Measurements from ENCODE around the gene NOP56.
A peak's percentile ranks its signal among the peaks of the same experiment; 100 is the strongest.

NOP56 gene, protein sequence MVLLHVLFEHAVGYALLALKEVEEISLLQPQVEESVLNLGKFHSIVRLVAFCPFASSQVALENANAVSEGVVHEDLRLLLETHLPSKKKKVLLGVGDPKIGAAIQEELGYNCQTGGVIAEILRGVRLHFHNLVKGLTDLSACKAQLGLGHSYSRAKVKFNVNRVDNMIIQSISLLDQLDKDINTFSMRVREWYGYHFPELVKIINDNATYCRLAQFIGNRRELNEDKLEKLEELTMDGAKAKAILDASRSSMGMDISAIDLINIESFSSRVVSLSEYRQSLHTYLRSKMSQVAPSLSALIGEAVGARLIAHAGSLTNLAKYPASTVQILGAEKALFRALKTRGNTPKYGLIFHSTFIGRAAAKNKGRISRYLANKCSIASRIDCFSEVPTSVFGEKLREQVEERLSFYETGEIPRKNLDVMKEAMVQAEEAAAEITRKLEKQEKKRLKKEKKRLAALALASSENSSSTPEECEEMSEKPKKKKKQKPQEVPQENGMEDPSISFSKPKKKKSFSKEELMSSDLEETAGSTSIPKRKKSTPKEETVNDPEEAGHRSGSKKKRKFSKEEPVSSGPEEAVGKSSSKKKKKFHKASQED

DNA sequence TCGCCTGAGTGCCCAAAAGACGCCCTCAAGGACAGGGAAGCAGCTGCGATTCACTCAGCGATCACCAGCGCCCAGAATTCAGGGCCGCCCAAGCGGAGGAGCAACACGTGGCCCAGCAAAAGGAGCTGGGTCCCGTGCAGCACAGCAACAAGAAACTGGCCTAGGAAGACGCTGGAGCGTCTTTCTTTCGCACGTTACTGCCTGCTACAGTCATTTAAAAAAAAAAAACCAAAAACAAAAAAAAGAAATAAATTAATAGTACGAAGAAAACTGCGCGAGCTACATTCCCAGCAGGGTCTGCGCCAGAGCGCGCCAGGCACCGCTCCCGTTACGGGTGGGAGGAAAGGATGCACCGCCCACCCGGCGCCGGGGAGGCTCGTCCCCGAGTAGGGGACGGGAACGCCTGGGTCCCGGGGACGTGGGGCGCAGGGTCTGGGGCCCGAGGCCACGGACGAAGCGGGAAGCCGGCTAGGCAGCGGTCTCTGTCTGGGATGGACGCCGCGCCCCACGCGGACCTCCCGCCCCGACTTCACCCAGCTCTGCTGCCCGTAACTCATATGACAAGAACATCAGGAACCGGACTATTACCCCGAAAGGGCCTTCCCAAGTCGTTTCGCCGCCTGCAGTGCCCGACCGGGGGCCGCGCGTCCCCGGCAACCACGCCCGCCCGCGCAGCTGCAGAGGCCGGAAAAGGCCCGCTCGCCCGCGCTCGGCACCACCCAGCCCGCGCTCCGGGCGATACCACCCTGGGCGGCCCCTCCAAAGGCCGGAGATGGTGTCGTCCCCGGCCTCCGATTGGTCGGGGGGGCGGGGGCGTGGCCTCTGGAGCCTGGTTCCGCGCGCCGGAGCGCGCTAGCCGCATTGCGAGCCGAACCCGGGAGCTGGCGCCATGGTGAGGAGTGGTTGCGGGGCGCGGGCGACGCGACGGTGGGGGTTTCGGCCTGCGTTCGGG, at the start of gene NOP56:
NOP56 (plus strand) TSS at position 861 of the 952 bp plus-strand sequence; CDS start at position 890, 29 bp downstream.
- peak; percentile 91 for DNase-seq

DNA sequence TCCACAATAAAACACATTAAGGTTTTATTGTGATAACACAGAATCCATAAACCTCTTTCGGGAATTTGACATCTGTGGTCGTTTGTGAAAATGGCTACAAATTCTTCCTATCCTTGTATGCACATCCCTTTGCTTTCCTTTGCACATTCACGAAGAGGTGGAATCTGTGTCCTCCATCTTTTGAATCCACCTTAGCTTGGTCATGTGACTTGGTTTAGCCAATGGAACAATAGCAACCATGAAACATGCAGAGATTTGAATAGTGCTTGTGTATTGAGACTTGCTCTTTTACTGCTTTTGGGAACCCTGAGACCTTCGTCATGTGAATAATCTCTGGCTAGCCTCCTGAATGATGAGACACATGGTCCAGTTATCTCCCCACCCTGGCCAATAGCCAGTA, 49.7 kb upstream of the NOP56 start:
- no peak for DNase-seq

DNA sequence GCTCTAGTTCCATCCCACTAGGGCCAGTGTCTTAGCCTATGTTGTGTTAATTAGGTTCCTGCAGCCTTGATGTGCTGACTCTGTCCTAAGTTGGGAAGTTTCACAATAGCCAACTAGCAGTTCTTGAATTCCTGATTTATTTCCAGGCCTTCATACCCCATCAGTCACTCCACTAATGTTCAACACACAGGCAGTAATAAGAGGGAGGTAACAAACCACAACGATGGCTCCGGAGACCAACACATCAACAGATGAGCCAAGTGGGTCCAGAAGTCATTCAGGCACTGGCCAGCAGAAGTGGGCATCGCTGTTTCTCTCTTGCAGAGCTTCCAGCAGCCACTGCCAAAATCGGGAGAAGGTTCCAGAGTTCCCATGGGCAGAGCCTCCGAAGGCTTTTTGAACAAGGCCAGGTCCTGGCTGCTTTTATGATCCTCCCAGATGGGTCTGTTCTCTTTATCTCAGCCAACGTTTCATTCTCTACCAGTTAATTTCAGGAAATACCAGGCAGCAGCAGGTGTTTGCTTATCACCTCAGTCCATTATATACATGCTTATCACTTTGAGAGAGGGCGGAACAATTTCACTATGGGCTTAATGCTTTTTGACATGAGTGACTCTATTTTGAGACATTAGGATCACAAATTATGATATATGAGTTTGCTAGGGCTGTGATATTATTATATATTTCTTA, 48.5 kb upstream of the NOP56 start:
- DNase-seq, result no peak

DNA sequence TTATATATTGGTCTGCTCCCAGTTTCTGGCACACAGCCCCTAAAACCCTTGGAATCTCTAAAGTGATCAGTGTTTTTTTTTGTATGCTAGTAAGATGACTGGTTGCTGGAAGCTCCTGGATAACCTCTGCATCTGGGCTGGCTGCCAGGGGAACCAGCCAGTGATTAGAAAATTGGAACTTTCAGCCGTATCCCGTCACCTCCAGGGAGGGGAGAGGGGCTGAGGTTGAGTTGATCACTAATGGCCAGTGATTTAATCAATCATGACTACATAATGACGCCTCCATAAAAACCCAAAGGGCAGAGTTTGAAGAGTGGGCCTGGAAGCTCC, 48.0 kb upstream of the NOP56 start:
- no peak for DNase-seq

DNA sequence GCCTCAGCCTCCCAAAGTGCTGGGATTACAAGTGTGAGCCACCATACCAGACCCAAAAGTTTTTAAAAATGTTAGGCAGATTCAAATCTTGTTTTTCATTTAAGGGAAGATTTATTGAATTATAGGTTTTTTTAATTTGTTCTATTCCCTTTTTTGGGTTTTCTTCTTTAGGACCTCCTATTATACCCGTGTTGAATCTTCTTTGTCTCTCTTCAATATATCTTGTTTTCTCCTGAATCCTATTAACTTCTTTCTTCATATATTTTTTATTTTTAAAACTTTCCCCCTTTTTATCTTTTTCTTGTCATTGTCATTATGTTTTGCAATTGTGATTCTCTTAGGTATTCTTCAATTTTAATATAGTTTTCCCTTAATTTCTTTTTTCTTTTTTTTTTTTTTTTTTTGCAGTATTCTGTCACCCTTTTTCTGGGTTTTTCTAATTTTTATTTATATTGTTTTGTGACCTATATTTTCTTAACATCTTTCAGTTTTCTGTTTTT, 45.9 kb upstream of the NOP56 start:
- no peak for DNase-seq

DNA sequence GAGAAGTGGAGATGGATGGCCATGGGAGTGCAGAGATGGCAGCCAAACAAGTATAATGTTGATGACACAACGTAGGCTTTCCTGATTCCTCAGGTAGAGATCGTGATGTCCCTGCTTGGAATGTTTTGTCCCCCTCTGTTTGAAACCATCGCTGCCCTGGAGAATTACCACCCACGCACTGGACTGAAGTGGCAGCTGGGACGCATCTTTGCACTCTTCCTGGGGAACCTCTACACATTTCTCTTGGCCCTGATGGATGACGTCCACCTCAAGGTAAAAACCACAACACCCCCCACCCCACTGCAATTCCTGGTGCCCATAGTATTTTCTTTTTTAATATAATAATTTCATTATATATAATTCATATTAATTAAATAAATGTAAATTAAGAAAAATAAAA, 42.1 kb upstream of the NOP56 start:
- DNase-seq, result no peak

DNA sequence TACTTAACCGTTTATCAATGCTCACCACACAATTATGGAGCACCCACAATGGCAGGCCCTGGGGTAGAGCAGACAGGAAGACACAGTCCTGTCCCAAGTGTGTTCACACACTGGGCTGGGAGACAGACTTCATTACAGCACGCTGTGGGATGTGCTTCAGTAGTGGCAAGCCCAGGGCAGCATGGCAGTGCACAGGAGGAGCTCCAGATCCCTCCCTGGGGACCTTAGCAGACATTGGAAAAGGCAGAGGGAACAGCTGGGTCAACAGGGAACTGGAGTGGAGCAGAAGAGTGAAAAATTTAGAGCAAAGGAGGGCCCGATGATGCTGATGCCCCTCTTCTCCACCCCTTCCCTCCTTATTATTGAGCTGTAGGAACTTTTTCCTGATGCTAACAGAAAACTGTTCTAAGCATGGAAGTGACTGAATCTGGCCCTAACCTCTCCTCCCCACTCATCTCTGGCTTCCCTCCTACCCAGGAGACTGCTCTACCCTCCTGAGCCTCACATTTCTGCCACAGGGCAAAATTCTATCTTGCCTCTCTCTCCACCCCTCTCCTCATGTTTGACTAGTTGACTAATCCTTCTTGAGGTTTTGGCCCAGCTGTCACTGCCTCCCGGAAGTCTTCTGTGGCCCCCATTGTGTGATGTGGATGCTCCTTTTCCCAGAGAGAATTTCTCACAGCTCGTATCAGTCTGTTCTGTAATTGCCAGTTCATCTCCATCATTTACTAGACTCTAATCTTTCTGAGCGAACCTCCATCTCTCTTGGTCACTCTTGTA, 41.3 kb upstream of the NOP56 start:
- DNase-seq, result no peak

DNA sequence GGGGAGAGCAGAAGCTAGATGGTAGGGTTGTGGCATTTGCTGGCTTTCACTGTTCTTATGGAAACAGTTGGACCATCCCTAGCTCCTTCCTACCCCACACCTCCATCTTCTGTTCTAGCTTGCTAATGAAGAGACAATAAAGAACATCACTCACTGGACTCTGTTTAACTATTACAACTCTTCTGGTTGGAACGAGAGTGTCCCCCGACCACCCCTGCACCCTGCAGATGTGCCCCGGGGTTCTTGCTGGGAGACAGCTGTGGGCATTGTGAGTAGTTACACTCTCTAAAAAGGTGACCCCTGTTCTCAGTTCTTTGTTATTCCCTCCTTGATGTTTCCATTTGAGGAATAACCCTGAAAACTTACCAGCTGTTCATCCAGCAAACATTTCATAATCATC, 40.4 kb upstream of the NOP56 start:
- DNase-seq, result no peak

DNA sequence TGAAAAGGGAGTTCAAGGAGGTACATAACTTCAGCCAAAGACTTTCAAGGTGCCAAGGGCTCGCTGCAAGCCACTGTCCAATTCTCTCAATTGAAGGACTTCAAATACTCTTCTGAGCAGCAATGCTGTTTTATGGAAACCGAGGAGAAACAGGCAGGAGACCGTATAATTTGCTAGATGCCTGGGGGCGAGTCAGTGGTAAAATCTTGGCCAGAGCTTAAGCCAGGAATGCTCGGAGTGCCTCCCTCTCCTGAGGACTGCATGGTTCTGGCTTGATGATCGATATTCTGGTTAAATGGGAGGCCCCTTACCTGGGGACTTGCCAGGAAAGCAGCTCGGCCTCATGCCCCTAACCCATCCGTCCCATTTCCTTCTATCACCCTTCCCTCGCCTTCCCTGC, 35.8 kb upstream of the NOP56 start:
- no peak for DNase-seq

DNA sequence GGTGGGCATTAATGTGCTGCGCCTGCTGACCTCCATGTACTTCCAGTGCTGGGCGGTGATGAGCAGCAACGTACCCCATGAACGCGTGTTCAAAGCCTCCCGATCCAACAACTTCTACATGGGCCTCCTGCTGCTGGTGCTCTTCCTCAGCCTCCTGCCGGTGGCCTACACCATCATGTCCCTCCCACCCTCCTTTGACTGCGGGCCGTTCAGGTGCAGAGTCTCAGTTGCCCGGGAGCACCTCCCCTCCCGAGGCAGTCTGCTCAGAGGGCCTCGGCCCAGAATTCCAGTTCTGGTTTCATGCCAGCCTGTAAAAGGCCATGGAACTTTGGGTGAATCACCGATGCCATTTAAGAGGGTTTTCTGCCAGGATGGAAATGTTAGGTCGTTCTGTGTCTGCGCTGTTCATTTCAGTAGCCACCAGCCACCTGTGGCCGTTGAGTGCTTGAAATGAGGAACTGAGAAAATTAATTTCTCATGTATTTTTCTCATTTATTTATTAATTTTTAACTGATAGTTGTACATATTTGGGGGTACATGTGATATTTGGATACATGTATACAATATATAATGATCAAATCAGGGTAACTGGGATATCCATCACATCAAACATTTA, 35.2 kb upstream of the NOP56 start:
- DNase-seq, result no peak

DNA sequence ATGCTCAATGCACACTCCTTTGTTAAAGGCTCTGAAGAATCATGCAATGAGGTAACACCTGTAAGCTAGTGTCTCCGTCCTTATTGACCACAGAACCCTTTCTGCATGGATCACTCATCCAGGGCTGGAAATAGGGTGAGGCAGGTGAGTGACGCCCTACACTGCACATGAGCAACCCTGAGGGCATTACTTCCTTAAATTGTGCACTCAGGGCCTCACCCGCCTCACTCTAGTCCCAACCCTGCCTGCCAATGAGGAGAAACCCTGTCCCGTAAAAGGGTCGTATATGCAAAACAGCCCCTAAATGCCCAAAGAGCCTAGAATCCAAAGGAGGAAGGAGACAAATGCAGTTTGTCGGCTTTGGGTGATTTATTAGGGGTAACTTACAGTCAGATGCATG, 33.6 kb upstream of the NOP56 start:
- no peak for DNase-seq

DNA sequence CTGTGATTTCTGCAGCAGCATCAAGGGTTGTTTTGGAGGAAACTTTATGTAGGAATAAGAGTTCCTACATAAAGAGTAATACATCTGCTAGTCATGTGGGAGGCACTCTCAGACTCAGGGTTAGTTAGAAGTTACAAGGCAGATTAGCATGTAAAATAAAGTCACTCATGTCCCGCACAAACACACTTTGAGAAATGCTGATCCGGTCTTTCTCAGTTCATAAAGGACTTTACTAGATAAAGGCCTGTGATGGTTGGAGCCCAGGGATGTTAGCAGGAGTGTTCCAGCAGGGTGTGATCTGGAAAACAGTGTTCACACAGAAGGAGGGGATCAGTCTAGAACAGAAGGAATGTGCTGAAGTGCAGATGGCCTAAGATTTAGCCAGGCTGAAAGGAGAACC, 33.1 kb upstream of the NOP56 start:
- no peak for DNase-seq

DNA sequence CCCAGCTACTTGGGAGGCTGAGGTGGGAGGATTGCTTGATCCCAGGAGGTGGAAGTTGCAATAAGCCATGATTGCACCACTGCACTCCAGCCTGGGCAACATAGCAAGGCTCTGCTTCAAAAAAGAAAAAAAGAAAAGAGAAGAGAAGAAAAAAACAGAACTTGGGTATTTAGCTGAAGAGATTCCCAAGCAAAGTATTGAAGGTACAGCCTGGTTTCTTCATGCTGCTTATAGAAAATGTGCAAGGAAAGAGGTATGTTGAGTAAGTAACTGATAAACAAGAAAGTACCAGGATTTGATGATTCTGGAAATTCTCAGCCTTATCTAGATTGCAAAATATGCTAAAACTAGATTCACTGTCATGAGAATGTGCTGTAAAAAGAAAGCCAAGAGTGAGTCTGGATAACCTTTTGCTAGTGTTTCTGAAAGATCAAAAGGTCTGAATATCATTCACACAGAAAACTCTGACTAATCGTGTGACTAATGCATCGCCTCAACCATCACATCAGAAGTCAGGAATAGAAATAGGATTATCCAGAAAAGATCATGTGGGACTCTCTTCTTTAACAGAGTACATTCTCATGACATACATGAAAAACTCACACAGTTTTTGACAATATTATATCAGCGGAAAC, 32.4 kb upstream of the NOP56 start:
- no peak for DNase-seq

DNA sequence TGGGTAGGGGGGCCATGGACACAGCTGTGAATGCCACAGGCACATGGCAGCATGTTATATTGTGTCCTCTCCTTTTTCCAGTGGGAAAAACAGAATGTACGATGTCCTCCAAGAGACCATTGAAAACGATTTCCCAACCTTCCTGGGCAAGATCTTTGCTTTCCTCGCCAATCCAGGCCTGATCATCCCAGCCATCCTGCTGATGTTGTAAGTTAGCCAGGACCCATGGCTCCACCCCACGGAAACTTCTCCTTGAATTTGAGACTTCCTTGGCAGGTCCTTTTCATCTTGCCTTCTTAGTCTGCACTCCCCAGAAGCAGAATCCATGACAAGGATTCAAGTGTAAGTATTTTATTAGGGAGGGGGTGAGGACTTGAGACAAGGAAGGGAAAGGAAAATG, 28.2 kb upstream of the NOP56 start:
- no peak for DNase-seq

DNA sequence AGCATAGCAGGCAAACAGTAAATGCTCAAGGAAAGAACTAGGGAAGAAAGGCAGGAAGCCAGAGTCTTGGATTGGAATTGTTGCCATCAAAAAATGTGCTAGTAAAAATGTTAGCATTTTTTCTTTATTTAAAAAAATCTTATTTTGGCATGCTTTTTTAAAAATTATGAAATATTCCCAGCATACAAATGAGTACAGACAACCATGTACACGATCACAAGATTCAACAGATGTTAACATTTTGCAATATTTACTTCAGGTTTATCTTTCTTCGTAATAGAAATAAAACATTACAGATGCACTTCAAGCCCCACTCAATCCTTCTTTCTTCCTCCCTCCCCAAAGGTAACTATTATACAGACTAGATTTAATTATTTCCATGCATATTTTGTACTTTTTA, 27.4 kb upstream of the NOP56 start:
- no peak for DNase-seq

DNA sequence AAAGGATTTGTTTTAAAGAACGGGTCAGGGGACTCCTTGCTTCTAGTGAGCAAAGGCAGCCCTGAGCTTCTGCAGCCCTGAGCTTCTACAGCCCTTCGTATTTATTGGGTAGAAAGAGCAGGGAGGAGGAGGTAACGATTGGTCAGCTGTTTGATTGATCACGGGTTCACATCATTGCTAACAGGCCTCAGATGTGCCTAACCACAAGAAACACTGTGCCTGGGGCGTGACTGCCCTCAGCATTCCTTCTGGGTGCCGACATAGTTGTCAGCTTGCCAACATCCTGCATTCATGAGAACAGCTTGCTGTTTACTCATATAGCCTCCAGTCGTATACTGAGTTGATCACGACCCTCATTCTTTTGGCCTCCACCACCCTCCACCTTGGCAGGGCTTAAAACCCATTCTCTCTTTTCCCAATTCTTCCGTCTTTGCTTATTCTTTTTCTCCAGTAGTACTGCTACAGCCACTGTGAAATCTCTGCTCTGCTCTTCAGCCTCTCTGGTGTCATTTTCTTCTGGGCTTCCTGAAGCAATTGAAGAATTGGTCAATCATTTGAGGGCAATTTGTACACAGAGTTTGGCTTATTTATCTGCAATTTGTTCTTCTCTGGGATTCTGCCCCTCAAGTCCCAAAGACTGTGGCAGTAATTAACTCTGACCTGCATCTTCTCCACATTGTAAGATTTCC, 25.4 kb upstream of the NOP56 start:
- no peak for DNase-seq

DNA sequence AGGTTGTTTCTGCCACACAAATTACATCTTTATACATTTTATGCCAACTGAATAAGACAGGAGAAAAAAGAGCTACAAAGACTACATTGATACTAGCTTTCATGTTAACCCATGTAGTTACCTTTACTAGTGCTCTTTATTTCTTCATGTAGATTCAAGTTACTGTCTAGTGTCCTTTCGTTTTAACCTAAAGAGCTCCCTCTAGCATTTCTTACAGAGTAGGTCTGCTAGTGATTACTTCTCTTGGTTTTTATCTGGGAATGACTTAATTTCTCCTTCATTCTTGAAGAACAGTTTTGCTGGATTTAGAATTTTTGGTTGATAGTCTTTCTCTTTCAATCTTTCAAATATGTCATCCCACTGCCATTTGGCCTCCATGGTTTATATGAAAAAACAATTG, 21.2 kb upstream of the NOP56 start:
- DNase-seq, result no peak

DNA sequence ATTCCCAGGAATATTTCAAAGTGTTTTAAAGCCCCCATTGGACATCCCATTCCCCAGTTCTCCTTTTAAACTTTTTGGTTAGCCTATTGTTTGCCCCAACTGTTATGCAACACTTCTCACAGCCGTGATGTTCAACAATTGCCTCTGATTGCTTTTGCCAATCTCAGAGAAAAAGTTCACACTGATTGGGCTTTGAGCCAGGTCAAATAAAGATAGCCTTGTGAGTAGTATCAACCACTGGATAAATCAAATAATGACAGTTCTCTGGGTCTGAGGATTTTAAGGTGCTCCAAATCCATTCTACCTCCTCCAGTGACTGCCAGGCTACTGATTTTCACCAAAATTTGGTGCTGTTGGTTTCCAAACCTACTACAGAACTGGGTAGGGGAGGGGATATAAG, 19.1 kb upstream of the NOP56 start:
- no peak for DNase-seq

DNA sequence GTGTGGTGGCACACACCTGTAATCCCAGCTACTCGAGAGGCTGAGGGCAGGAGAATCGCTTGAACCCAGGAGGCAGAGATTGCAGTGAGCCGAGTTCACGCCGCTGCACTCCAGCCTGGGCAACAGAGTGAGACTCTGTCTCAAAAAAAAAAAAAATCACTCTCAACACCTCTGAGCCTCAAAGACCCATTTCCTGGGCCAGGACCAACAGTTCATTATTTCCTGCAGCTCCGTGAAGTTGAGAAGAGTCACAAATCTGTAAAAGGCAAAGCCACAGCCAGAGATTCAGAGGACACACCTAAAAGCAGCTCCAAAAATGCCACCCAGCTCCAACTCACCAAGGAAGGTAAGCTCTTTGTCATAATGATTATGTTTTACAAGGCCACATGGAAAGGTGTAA, 15.2 kb upstream of the NOP56 start:
- no peak for DNase-seq

DNA sequence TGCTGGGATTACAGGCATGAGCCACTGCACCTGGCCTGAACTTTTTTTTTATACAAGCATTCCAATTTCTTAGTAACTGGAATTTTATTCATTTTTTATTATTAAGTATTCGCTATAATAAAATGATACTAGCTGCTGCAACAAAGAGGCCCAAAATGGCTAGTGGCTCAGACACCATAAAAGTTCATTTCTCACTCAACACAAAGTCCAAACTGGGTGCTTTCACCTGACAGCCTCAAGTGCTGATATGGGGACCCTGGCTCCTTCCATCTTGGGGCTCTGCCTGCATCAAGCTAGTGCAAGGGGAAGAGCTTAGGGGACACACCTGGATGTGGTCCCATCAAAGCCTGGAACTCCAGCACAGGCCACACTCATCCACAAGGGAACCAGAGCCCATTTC, 12.2 kb upstream of the NOP56 start:
- DNase-seq, result no peak

DNA sequence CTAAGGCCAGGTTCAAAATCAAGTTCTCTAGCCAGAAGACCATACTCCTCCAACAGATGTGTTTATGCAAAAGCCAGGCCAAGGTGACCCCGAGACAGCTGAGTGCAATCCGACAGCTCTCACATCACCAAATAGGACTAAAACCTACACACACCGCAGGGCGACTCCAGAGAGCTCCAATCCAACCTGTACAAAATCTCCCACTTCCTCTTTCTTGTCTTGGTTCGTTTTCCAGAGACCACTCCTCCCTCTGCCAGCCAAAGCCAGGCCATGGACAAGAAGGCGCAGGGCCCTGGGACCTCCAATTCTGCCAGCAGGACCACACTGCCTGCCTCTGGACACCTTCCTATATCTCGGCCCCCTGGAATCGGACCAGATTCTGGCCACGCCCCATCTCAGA, 11.5 kb upstream of the NOP56 start:
- no peak for DNase-seq

All from NCI-H510A treated with DMSO at 0.1 percent for 48 hours (cell line).